Kidney (tissue), 14 donors: ENCODE measurements around the gene LSAMP. TPM values are rescaled to one million over a fixed set of nuclear protein-coding genes. Genes with fewer than 3 reads are reported as not detected.

Experiments used
- DNase-seq, 5 donors: peaks; one replicate each; pipeline ENCODE4 v3.0.0-alpha.2; 2013 to 2020
- FAIRE-seq: peaks from 2 replicates; lab custom pipeline; 2012; peaks lifted over from hg19 to GRCh38; lab: Jason Lieb, UNC
- H3K27ac ChIP-seq, 2 donors: one replicate each; pipeline ENCODE4 v1.7.0; 2013; ENCODE audit warnings: low read depth in 2 of 2, low read length in 2 of 2, inconsistent platforms in 1 of 2
- H3K27me3 ChIP-seq: one replicate; pipeline ENCODE4 v1.7.1; 2013; ENCODE audit warnings: low read length, inconsistent platforms; ENCODE audit not compliant: control insufficient read depth, insufficient read depth
- H3K36me3 ChIP-seq, 3 donors: one replicate each; pipeline versions ENCODE4 v1.7.0 to v1.7.1; 2013; ENCODE audit warnings: low read length in 3 of 3, control low read depth in 1 of 3, inconsistent platforms in 1 of 3; ENCODE audit not compliant: insufficient read depth in 3 of 3, control insufficient read depth in 2 of 3
- H3K4me1 ChIP-seq, 3 donors: one replicate each; pipeline versions ENCODE4 v1.7.0 to v1.7.1; 2013; ENCODE audit warnings: low read length in 3 of 3, inconsistent platforms in 1 of 3, low read depth in 1 of 3; ENCODE audit not compliant: control insufficient read depth in 2 of 3, insufficient read depth in 2 of 3
- H3K4me3 ChIP-seq, 3 donors: one replicate each; pipeline versions ENCODE4 v1.7.0 to v1.8.1; 2013; ENCODE audit warnings: low read length in 3 of 3, control low read depth in 1 of 3, inconsistent platforms in 1 of 3
- H3K9ac ChIP-seq, 3 donors: one replicate each; pipeline versions ENCODE4 v1.7.0 to v1.7.1; 2013; ENCODE audit warnings: low read length in 3 of 3, control low read depth in 1 of 3, inconsistent platforms in 1 of 3
- H3K9me3 ChIP-seq, 3 donors: one replicate each; pipeline versions ENCODE4 v1.7.0 to v1.7.1; 2013; ENCODE audit warnings: low read length in 3 of 3, control low read depth in 1 of 3, inconsistent platforms in 1 of 3; ENCODE audit not compliant: control insufficient read depth in 2 of 3, insufficient read depth in 1 of 3
- intact Hi-C: fragments of 100-400 bp; cut with DNase I; formaldehyde crosslinking; loops from one replicate; pipeline ENCODE4 v1.11.1; 2022
- polyA plus RNA-seq: library from polyadenylated mRNA; stranded (reverse); fragments of 350-450 nt; fragmentation: Illumina TruSeq; extraction: RNeasy Lipid Tissue Mini Kit (QIAGEN cat#74804); gene quantifications from one replicate; pipeline ENCODE4 v1.2.3, GENCODE V29; 2014; ENCODE audit warnings: low read depth, low replicate concordance; ENCODE audit not compliant: insufficient read depth
- total RNA-seq: library from RNA; stranded (reverse); fragmentation: NEBNext Ultra II Directional; extraction: Animal tissue kit (Norgen Biotek cat#: 25700); gene quantifications from one replicate; pipeline ENCODE4 v1.2.1, GENCODE V29; 2021
- TF ChIP-seq, protein P1 (sequence below): IDR thresholded peaks from 3 replicates; pipeline ENCODE4 v1.5.1; 2012; ENCODE audit warnings: mild to moderate bottlenecking, moderate library complexity, borderline replicate concordance; ENCODE audit not compliant: insufficient read depth; ENCODE audit errors: extremely low read depth
- donor health status: control.
- donor health status: control.
- donor health status: control.
- donor health status: control.
- donor health status: control.
- donor health status: DM: yes; HTN: yes; CAD: no.
- donor health status: Normal renal cell carcinoma (clear cell type).

LSAMP gene
- total and polyA plus RNA-seq, 2 donors from 2014 or later, result 1.4 to 3.5 TPM

- H3K9ac ChIP-seq, result no peak overlapping the region
- no peak overlapping the region for H3K27ac ChIP-seq
- FAIRE-seq (no peak), DNase-seq (no peak)
- no peaks in the 10 kb centered on the region for H3K4me1 ChIP-seq
- H3K27me3 ChIP-seq, result no peaks in the 10 kb centered on the region
- TF ChIP-seq, protein P1, sequence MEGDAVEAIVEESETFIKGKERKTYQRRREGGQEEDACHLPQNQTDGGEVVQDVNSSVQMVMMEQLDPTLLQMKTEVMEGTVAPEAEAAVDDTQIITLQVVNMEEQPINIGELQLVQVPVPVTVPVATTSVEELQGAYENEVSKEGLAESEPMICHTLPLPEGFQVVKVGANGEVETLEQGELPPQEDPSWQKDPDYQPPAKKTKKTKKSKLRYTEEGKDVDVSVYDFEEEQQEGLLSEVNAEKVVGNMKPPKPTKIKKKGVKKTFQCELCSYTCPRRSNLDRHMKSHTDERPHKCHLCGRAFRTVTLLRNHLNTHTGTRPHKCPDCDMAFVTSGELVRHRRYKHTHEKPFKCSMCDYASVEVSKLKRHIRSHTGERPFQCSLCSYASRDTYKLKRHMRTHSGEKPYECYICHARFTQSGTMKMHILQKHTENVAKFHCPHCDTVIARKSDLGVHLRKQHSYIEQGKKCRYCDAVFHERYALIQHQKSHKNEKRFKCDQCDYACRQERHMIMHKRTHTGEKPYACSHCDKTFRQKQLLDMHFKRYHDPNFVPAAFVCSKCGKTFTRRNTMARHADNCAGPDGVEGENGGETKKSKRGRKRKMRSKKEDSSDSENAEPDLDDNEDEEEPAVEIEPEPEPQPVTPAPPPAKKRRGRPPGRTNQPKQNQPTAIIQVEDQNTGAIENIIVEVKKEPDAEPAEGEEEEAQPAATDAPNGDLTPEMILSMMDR, result no peak
- no peak overlapping the region for H3K4me3 ChIP-seq
- no peaks in the 10 kb centered on the region for H3K36me3 ChIP-seq
- no peaks in the 10 kb centered on the region for H3K9me3 ChIP-seq
- intact Hi-C loops, result no loop called here
Observed at GRCh38 chr3:116445990-116446389, 703 bp upstream of the LSAMP start.

GRCh38 chr3:116444819-116445310 is 422 bp downstream of the LSAMP start:
- FAIRE-seq (no peak), DNase-seq (peak; percentile 42 to 75 (median 56))
- intact Hi-C loops, result no loop called here
- H3K9me3 ChIP-seq, result no peaks in the 10 kb centered on the region
- H3K27me3 ChIP-seq, result no peaks in the 10 kb centered on the region
- H3K36me3 ChIP-seq, result no peaks in the 10 kb centered on the region
- H3K4me3 ChIP-seq, result peak overlapping the region; percentile 32 to 67 (median 37)
- H3K9ac ChIP-seq, result peak overlapping the region in 1 of 3 donors; percentile 67
- H3K4me1 ChIP-seq, result no peaks in the 10 kb centered on the region
- TF ChIP-seq, protein P1, result no peak
- H3K27ac ChIP-seq, result no peak overlapping the region

DNA sequence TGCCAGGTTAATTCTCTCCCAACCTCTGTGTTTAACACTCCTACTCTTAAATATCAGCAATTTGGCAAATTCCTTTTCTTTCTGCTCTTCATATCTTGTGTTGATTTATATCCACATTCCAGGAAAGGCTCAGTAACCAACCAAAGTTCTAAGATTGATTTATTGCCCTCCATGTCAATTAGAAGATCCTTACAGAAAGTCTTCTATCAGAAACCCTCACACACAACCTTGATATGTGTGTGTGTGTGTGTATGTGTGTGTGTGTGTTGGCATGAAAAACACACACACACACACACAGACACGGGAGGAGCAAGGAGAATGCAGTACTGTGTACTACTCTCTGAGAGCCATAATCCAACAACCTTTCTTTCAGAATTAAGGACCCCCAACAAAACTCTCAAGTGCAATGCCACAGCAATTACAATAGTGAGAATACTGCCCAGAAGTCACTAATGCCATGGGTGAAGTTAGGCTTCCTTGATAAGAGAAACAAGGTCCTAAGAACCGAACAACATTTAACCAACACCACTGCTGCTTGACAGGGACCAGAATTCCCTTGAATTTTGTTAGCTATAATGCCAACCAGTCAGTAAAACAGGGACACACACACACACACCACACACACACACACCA is 1.1 kb downstream of the LSAMP start:
- Histone ChIP-seq H3K4me3 (peak overlapping the region in 2 of 3 donors; percentile 37 to 67), H3K9ac (peak overlapping the region in 1 of 3 donors; percentile 67), H3K9me3 (no peaks in the 10 kb centered on the region), H3K4me1 (no peaks in the 10 kb centered on the region), H3K36me3 (no peaks in the 10 kb centered on the region), H3K27ac (no peak overlapping the region), H3K27me3 (no peaks in the 10 kb centered on the region)
- DNase-seq (peak in 1 of 5 donors; percentile 21), FAIRE-seq (no peak)
- intact Hi-C loops, result no loop called here
- TF ChIP-seq, protein P1, result no peak
